GM12872 (cell line): Measurements from ENCODE around the gene P2RY1.

Experiments
- CTCF ChIP-seq: IDR thresholded peaks from 3 replicates; pipeline ENCODE4 v1.5.1; 2011; ENCODE audit warnings: low read depth, mild to moderate bottlenecking, low read length, moderate library complexity; ENCODE audit not compliant: insufficient read depth

P2RY1 gene

GRCh38 chr3:152817400-152817799 lies 17.5 kb upstream of the P2RY1 start:
- TF ChIP-seq CTCF: no peak

- TF ChIP-seq CTCF: no peak
Measured at GRCh38 chr3:152818027-152818426, 16.9 kb upstream of the P2RY1 start.

- TF ChIP-seq CTCF: no peak
Measured at GRCh38 chr3:152823173-152823572, 11.8 kb upstream of the P2RY1 start.

- TF ChIP-seq CTCF: no peak
Measured at GRCh38 chr3:152823781-152824180, 11.2 kb upstream of the P2RY1 start.

GRCh38 chr3:152825566-152825965 lies 9.4 kb upstream of the P2RY1 start:
- TF ChIP-seq CTCF: no peak

GRCh38 chr3:152826476-152826875 lies 8.5 kb upstream of the P2RY1 start:
- no peak for TF ChIP-seq CTCF

- no peak for TF ChIP-seq CTCF
Measured at GRCh38 chr3:152827313-152827712, 7.6 kb upstream of the P2RY1 start.
